ENCODE data around the gene CTNND2.
"Not testable (repeated sequence)": the region's sequence is repeated elsewhere in the genome, so short reads cannot be mapped to it uniquely, and the experiment has no call there.

Gene CTNND2

GRCh38 chr5:11334404-11334803 lies 569.8 kb downstream of the CTNND2 start:
- H3K9ac ChIP-seq (ENCODE audit: low read depth in 1 of 2, low read length in 2 of 2) = no peak overlapping the region

GRCh38 chr5:11329679-11330078 lies 574.6 kb downstream of the CTNND2 start:
- H3K27ac ChIP-seq (ENCODE audit: low read depth, low read length) = no peak overlapping the region

More at GRCh38 chr5:11334404-11334803, 569.8 kb downstream of the CTNND2 start:
- Histone ChIP-seq H3K36me3 (ENCODE audit: control insufficient read depth in 1 of 2, insufficient read depth in 2 of 2, low read length in 2 of 2) (no peaks in the 10 kb centered on the region), H3K9me3 (ENCODE audit: control insufficient read depth in 1 of 2, low read length in 2 of 2) (no peaks in the 10 kb centered on the region), H3K27ac (ENCODE audit: low read depth, low read length) (no peak overlapping the region), H3K27me3 (ENCODE audit: control insufficient read depth in 1 of 2, insufficient read depth in 2 of 2, low read length in 2 of 2) (no peaks in the 10 kb centered on the region), H3K4me3 (ENCODE audit: low read depth in 1 of 2, low read length in 2 of 2) (no peak overlapping the region), H3K4me1 (ENCODE audit: control insufficient read depth in 1 of 2, insufficient read depth in 2 of 2, low read length in 2 of 2) (no peaks in the 10 kb centered on the region)

GRCh38 chr5:11324521-11325289 lies 579.5 kb downstream of the CTNND2 start:
- no peak overlapping the region for H3K9ac ChIP-seq (ENCODE audit: low read depth in 1 of 2, low read length in 2 of 2)
- H3K27me3 ChIP-seq (ENCODE audit: control insufficient read depth in 1 of 2, insufficient read depth in 2 of 2, low read length in 2 of 2) = no peaks in the 10 kb centered on the region
- peaks cover 0 to 5% of the 10 kb centered on the region in 2 donors for H3K4me1 ChIP-seq (ENCODE audit: control insufficient read depth in 1 of 2, insufficient read depth in 2 of 2, low read length in 2 of 2)
- H3K36me3 ChIP-seq (ENCODE audit: control insufficient read depth in 1 of 2, insufficient read depth in 2 of 2, low read length in 2 of 2) = no peaks in the 10 kb centered on the region
- H3K4me3 ChIP-seq (ENCODE audit: low read depth in 1 of 2, low read length in 2 of 2) = no peak overlapping the region
- H3K27ac ChIP-seq (ENCODE audit: low read depth, low read length) = no peak overlapping the region
- no peaks in the 10 kb centered on the region for H3K9me3 ChIP-seq (ENCODE audit: control insufficient read depth in 1 of 2, low read length in 2 of 2)

More at GRCh38 chr5:11329679-11330078, 574.6 kb downstream of the CTNND2 start:
- Histone ChIP-seq H3K9ac (ENCODE audit: low read depth in 1 of 2, low read length in 2 of 2) (no peak overlapping the region), H3K4me3 (ENCODE audit: low read depth in 1 of 2, low read length in 2 of 2) (no peak overlapping the region), H3K27me3 (ENCODE audit: control insufficient read depth in 1 of 2, insufficient read depth in 2 of 2, low read length in 2 of 2) (no peaks in the 10 kb centered on the region), H3K36me3 (ENCODE audit: control insufficient read depth in 1 of 2, insufficient read depth in 2 of 2, low read length in 2 of 2) (no peaks in the 10 kb centered on the region), H3K4me1 (ENCODE audit: control insufficient read depth in 1 of 2, insufficient read depth in 2 of 2, low read length in 2 of 2) (no peaks in the 10 kb centered on the region), H3K9me3 (ENCODE audit: control insufficient read depth in 1 of 2, low read length in 2 of 2) (no peaks in the 10 kb centered on the region)

GRCh38 chr5:11323761-11324160 lies 580.5 kb downstream of the CTNND2 start:
- Histone ChIP-seq H3K9ac (ENCODE audit: low read depth in 1 of 2, low read length in 2 of 2) (no peak overlapping the region), H3K36me3 (ENCODE audit: control insufficient read depth in 1 of 2, insufficient read depth in 2 of 2, low read length in 2 of 2) (no peaks in the 10 kb centered on the region), H3K27ac (ENCODE audit: low read depth, low read length) (no peak overlapping the region), H3K9me3 (ENCODE audit: control insufficient read depth in 1 of 2, low read length in 2 of 2) (no peaks in the 10 kb centered on the region), H3K4me3 (ENCODE audit: low read depth in 1 of 2, low read length in 2 of 2) (no peak overlapping the region), H3K27me3 (ENCODE audit: control insufficient read depth in 1 of 2, insufficient read depth in 2 of 2, low read length in 2 of 2) (no peaks in the 10 kb centered on the region), H3K4me1 (ENCODE audit: control insufficient read depth in 1 of 2, insufficient read depth in 2 of 2, low read length in 2 of 2) (peaks cover 0 to 5% of the 10 kb centered on the region in 2 donors)

- Histone ChIP-seq H3K4me1 (ENCODE audit: control insufficient read depth in 1 of 2, insufficient read depth in 2 of 2, low read length in 2 of 2) (peaks cover 0 to 5% of the 10 kb centered on the region in 2 donors), H3K4me3 (ENCODE audit: low read depth in 1 of 2, low read length in 2 of 2) (no peak overlapping the region), H3K9me3 (ENCODE audit: control insufficient read depth in 1 of 2, low read length in 2 of 2) (no peaks in the 10 kb centered on the region), H3K27ac (ENCODE audit: low read depth, low read length) (no peak overlapping the region), H3K27me3 (ENCODE audit: control insufficient read depth in 1 of 2, insufficient read depth in 2 of 2, low read length in 2 of 2) (no peaks in the 10 kb centered on the region), H3K9ac (ENCODE audit: low read depth in 1 of 2, low read length in 2 of 2) (no peak overlapping the region), H3K36me3 (ENCODE audit: control insufficient read depth in 1 of 2, insufficient read depth in 2 of 2, low read length in 2 of 2) (no peaks in the 10 kb centered on the region)
Measured at GRCh38 chr5:11322133-11322532, 582.1 kb downstream of the CTNND2 start.

GRCh38 chr5:11319836-11320580 lies 584.2 kb downstream of the CTNND2 start:
- H3K27ac ChIP-seq (ENCODE audit: low read depth, low read length) = no peak overlapping the region
- no peaks in the 10 kb centered on the region for H3K27me3 ChIP-seq (ENCODE audit: control insufficient read depth in 1 of 2, insufficient read depth in 2 of 2, low read length in 2 of 2)
- H3K36me3 ChIP-seq (ENCODE audit: control insufficient read depth in 1 of 2, insufficient read depth in 2 of 2, low read length in 2 of 2) = no peaks in the 10 kb centered on the region
- no peak overlapping the region for H3K4me3 ChIP-seq (ENCODE audit: low read depth in 1 of 2, low read length in 2 of 2)
- no peaks in the 10 kb centered on the region for H3K9me3 ChIP-seq (ENCODE audit: control insufficient read depth in 1 of 2, low read length in 2 of 2)
- no peak overlapping the region for H3K9ac ChIP-seq (ENCODE audit: low read depth in 1 of 2, low read length in 2 of 2)
- peaks cover 0 to 5% of the 10 kb centered on the region in 2 donors for H3K4me1 ChIP-seq (ENCODE audit: control insufficient read depth in 1 of 2, insufficient read depth in 2 of 2, low read length in 2 of 2)

DNA sequence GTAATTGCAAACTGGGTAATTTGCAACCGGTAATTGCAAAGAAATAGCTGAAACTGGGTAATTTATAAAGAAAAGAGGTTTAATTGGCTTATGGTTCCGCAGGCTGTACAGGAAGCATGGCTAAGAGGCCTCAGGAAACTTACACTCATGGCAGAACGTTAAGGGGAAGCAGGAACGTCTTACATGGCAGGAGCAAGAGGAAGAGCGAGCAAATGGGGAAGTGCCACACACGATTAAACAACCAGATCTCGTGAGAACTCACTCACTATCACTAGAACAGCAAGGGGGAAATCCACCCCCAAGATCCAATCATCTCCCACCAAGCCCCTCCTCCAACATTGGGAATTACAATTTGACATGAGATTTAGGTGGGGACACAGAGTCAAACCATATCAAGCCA lies 590.6 kb downstream of the CTNND2 start:
- H3K36me3 ChIP-seq (ENCODE audit: control insufficient read depth in 1 of 2, insufficient read depth in 2 of 2, low read length in 2 of 2); H3K9ac ChIP-seq (ENCODE audit: low read depth in 1 of 2, low read length in 2 of 2); H3K4me1 ChIP-seq (ENCODE audit: control insufficient read depth in 1 of 2, insufficient read depth in 2 of 2, low read length in 2 of 2); H3K4me3 ChIP-seq (ENCODE audit: low read depth in 1 of 2, low read length in 2 of 2); H3K27me3 ChIP-seq (ENCODE audit: control insufficient read depth in 1 of 2, insufficient read depth in 2 of 2, low read length in 2 of 2); H3K9me3 ChIP-seq (ENCODE audit: control insufficient read depth in 1 of 2, low read length in 2 of 2); H3K27ac ChIP-seq (ENCODE audit: low read depth, low read length): not testable (repeated sequence)

DNA sequence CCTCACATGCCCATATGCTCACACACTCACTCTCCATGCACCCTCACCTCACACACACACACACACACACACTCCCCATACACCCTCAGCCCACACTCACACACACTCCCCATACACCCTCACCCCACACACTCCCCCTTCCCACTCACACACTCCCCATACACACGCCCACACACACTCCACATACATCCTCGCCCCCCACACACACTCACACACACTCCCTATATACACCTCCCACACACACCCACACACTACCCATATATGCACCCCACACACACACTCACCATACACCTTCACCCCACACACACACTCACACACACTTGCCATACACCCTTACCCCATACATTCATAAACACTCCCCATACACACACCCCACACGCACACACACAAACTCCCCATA lies 592.5 kb downstream of the CTNND2 start:
- Histone ChIP-seq H3K27ac (ENCODE audit: low read depth, low read length) (no peak overlapping the region), H3K36me3 (ENCODE audit: control insufficient read depth in 1 of 2, insufficient read depth in 2 of 2, low read length in 2 of 2) (no peaks in the 10 kb centered on the region), H3K9ac (ENCODE audit: low read depth in 1 of 2, low read length in 2 of 2) (no peak overlapping the region)

GRCh38 chr5:11311272-11311671 lies 593.0 kb downstream of the CTNND2 start:
- Histone ChIP-seq H3K4me1 (ENCODE audit: control insufficient read depth in 1 of 2, insufficient read depth in 2 of 2, low read length in 2 of 2) (no peaks in the 10 kb centered on the region), H3K27ac (ENCODE audit: low read depth, low read length) (no peak overlapping the region), H3K9ac (ENCODE audit: low read depth in 1 of 2, low read length in 2 of 2) (no peak overlapping the region)

More for the DNA sequence above, 592.5 kb downstream of the CTNND2 start:
- Histone ChIP-seq H3K4me3 (ENCODE audit: low read depth in 1 of 2, low read length in 2 of 2) (no peak overlapping the region), H3K4me1 (ENCODE audit: control insufficient read depth in 1 of 2, insufficient read depth in 2 of 2, low read length in 2 of 2) (no peaks in the 10 kb centered on the region), H3K9me3 (ENCODE audit: control insufficient read depth in 1 of 2, low read length in 2 of 2) (no peaks in the 10 kb centered on the region), H3K27me3 (ENCODE audit: control insufficient read depth in 1 of 2, insufficient read depth in 2 of 2, low read length in 2 of 2) (no peaks in the 10 kb centered on the region)

DNA sequence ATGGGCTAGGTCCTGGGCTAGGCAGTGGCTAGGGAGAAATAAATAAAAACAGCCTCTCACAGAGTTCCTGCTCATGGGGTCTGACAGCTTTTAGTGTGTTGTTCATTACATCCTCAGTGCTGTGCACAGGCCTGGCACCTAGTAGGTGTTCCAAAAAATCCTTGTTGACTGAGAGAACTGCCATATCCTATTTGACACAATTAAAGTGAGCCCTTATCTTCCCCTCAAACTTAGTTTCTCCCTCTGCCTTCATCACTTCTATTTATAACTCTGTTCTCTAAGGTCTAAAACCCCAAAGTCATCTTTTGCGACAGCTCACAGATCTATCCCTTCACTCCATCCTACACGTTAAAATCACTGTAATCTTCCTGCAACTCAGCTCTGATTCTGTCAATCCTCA lies 594.1 kb downstream of the CTNND2 start:
- Histone ChIP-seq H3K27ac (ENCODE audit: low read depth, low read length) (no peak overlapping the region), H3K9ac (ENCODE audit: low read depth in 1 of 2, low read length in 2 of 2) (no peak overlapping the region), H3K27me3 (ENCODE audit: control insufficient read depth in 1 of 2, insufficient read depth in 2 of 2, low read length in 2 of 2) (no peaks in the 10 kb centered on the region), H3K4me1 (ENCODE audit: control insufficient read depth in 1 of 2, insufficient read depth in 2 of 2, low read length in 2 of 2) (no peaks in the 10 kb centered on the region), H3K36me3 (ENCODE audit: control insufficient read depth in 1 of 2, insufficient read depth in 2 of 2, low read length in 2 of 2) (no peaks in the 10 kb centered on the region), H3K4me3 (ENCODE audit: low read depth in 1 of 2, low read length in 2 of 2) (no peak overlapping the region), H3K9me3 (ENCODE audit: control insufficient read depth in 1 of 2, low read length in 2 of 2) (no peaks in the 10 kb centered on the region)

More at GRCh38 chr5:11311272-11311671, 593.0 kb downstream of the CTNND2 start:
- Histone ChIP-seq H3K27me3 (ENCODE audit: control insufficient read depth in 1 of 2, insufficient read depth in 2 of 2, low read length in 2 of 2) (no peaks in the 10 kb centered on the region), H3K4me3 (ENCODE audit: low read depth in 1 of 2, low read length in 2 of 2) (no peak overlapping the region), H3K9me3 (ENCODE audit: control insufficient read depth in 1 of 2, low read length in 2 of 2) (no peaks in the 10 kb centered on the region), H3K36me3 (ENCODE audit: control insufficient read depth in 1 of 2, insufficient read depth in 2 of 2, low read length in 2 of 2) (no peaks in the 10 kb centered on the region)

All from duodenal mucosa (tissue), 2 donors.